Karpas-422 (cell line): ENCODE results near the gene PPP4R3A. TPM values are rescaled to one million over a fixed set of nuclear protein-coding genes. Genes with fewer than 3 reads are reported as not detected.

ENCODE experiments used
- small RNA-seq: library from RNA; depleted of rRNA; stranded (forward); fragments of <200 nt; gene quantifications from one replicate; pipeline ENCODE3, GENCODE V24; 2014
- total RNA-seq: library from RNA; depleted of rRNA; stranded (reverse); fragments of >200 nt; shearing (Covaris generic); gene quantifications from 2 replicates; pipeline ENCODE4 v1.2.3, GENCODE V29; 2014; ENCODE audit warnings: low replicate concordance; rRNA removed

PPP4R3A gene
- total RNA-seq, 1 experiment from 2014 or later: 99.5 TPM

Small RNA genes within 50 kb of the gene (small RNA-seq; reads per million reads assigned to genes)
- gene AL133373.1: not detected

Other genes starting within 250 kb of the PPP4R3A start
- 57.9 and 72.4 TPM in 2 replicates for gene CCDC88C, start 92.5 kb downstream of the PPP4R3A start, total RNA-seq
- not detected in 2 replicates for gene CATSPERB, start 221.8 kb upstream of the PPP4R3A start, total RNA-seq